GM23338 (cell line): ENCODE measurements around the gene TNFRSF4.

ENCODE experiments used
- CTCF ChIP-seq, 2 experiments: fragments of 200-600 bp in 1 of 2; sonication (generic) in 1 of 2; conservative IDR thresholded peaks; 2 replicates each; pipeline versions ENCODE4 v1.5.1 to v1.6.1; 2016 to 2017; ENCODE audit warnings: antibody characterized with exemption in 2 of 2, low read depth in 2 of 2, mild to moderate bottlenecking in 2 of 2, moderate library complexity in 1 of 2
- EZH2 ChIP-seq: fragments of 200-600 bp; sonication (generic); IDR thresholded peaks from one replicate; pipeline ENCODE4 v1.8.0; 2017; ENCODE audit warnings: antibody characterized with exemption, mild to moderate bottlenecking, low read depth; ENCODE audit not compliant: unreplicated experiment

DNA sequence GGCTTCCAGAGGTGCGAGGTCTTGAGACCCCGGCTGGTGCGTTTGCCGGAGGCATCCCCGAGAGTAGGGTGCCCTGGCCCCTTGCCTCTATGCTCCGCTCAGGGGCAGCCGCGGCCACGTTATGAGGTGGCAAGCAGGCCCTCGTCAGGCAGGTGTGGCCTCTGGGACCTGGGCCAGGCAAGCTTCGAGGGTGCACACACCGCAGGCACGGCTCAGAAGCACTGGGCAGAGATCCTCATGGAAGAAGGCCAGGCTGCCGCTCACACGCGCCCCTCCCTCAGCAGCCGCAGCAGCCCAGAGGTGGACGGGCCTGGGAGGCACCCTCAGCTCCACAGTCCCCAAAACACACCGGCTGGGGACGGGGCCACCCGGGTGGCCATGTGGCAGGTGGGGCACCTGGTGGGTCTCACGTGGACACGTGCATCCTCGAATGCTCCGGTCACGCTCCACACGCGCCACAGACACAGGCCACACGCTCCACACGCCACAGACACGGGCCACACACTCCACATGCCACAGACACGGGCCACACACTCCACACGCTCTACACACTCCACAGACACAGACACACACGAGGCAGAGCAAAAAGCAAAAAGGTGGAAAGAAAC is 11.4 kb upstream of the TNFRSF4 start:
- TF ChIP-seq EZH2 (no peak), CTCF (conservative IDR thresholded peaks at IDR 0.05; ENCODE audit: low read depth in 2 of 2) (no peak)
